Cardiac septum (tissue), 1 donor: ENCODE measurements around the gene MAD1L1. TPM values are rescaled to one million over a fixed set of nuclear protein-coding genes. Genes with fewer than 3 reads are reported as not detected.

Experiments
- DNase-seq: peaks from one replicate; pipeline ENCODE4 v3.0.0-alpha.2; 2020; ENCODE audit warnings: low spot score
- intact Hi-C: fragments of 100-400 bp; cut with DNase I; formaldehyde crosslinking; loops from one replicate; pipeline ENCODE4 v1.14.0; 2022
- total RNA-seq: library from RNA; stranded (reverse); fragmentation: NEBNext Ultra II Directional; extraction: Animal tissue kit (Norgen Biotek cat#: 25700); gene quantifications from one replicate; pipeline ENCODE4 v1.2.1, GENCODE V29; 2021
- donor health status: DM: no; HTN: no; CAD: no.

Gene MAD1L1
- total RNA-seq, 1 donor from 2014 or later, result 13.5 TPM

DNA sequence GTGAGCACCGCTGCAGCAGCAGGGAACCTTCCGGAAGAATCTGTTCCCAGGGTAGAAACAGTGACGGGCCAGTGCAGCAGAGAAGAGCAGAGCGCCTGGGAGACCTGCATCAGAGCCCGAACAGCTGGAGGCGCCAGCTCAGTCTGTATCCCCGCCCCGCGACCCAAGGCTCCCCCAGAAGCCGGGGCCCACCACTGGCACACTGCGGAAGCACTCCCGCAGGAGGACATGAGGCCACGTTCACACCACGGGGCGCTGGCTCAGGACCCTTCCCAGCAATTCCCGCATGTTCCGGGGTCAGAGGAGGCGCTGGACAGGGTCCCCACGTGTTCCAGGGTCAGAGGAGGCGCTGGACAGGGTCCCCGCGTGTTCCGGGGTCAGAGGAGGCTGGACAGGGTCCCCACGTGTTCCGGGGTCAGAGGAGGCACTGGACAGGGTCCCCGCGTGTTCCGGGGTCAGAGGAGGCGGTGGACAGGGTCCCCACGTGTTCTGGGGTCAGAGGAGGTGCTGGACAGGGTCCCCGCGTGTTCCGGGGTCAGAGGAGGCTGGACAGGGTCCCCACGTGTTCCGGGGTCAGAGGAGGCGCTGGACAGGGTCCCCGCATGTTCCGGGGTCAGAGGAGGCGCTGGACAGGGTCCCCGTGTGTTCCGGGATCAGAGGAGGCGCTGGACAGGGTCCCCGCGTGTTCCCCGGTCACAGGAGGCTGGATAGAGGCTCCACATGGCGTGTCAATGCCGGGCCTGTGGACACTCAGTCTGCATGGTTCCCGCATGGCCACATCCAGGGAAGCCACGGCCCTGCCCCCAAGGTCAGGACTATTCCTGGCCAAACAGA, 117.6 kb downstream of the MAD1L1 start:
- no peak for DNase-seq
- intact Hi-C loops, result no loop called here

DNA sequence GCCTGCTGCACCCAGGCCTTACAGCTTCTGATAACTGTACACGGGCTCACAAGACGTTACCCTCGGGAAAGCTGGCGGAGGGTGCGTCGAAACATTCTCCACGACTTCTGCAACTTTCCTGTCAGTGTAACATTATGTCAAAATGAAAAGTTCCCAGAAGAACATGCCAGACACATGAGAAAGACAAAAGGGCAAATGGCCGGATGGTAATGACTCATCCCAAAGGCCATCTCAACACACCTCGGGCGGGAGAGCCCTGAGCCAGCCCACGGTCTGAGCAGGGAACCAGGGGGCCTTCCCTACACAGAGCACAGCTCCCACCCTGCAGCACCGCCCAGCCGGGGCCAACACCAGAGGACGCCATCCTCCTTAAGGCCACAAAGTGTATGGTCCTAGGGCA, 118.7 kb downstream of the MAD1L1 start:
- intact Hi-C loops, result no loop called here
- DNase-seq, result no peak

DNA sequence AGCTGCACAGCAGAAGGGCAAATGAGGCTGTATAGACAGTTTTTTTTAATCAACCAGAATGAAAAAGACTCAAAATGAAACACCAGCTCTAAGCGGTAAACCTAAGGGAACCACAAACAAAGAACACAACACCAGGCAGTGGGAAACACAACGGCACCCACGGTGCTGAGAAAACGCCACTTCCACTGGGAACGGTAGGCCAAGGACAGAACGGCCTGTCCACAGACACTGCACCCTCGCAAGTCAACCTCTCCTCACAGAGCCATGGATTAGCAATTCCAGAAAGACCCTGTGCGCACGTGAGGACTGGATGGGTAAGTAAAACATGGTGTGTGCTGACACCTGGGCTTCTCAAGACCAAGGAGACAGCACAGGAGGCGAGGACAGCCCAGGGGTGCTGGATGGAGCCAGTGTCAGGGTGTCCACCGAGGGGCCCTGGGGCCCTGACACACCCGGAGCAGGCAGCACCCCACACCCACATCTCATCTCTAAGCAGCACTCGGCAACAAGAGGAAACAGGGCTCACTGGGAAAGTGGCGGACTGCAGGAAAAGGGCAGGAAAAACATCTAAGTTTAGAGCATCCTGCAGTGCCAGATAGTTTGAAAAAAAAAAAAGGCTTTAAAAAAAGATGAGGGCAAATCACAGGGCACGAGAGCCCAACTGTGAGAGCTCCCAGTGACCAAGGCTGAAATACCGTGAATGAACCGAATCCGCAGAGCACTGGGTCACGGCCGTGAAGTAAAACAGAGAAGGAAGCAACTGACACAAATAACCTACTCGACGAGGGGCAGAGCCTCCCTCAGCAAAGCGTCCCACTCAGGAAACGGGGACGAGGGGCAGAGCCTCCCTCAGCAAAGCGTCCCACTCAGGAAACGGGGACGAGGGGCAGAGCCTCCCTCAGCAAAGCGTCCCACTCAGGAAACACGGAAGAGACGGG, 120.2 kb downstream of the MAD1L1 start:
- no peak for DNase-seq
- intact Hi-C loops, result no loop called here

DNA sequence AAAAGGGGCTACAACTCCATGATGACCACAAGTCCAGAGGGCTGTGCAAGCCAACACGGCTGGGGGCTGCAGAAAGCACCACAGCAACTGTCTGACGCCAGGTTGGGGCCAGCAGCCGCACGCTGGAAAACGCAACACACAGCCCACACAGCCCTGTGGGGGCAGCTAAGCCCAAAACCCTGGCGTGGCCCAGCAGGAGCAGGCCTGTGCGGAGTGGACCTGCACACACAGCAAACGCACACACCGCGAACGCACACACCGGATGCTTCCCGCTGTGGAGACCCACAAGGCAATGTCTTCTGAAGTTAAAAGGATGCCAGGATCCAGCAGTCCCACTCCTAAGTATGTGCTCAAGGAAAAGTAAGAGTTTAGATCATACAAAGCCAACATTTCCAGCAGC, 121.2 kb downstream of the MAD1L1 start:
- DNase-seq, result no peak
- intact Hi-C loops, result no loop called here

DNA sequence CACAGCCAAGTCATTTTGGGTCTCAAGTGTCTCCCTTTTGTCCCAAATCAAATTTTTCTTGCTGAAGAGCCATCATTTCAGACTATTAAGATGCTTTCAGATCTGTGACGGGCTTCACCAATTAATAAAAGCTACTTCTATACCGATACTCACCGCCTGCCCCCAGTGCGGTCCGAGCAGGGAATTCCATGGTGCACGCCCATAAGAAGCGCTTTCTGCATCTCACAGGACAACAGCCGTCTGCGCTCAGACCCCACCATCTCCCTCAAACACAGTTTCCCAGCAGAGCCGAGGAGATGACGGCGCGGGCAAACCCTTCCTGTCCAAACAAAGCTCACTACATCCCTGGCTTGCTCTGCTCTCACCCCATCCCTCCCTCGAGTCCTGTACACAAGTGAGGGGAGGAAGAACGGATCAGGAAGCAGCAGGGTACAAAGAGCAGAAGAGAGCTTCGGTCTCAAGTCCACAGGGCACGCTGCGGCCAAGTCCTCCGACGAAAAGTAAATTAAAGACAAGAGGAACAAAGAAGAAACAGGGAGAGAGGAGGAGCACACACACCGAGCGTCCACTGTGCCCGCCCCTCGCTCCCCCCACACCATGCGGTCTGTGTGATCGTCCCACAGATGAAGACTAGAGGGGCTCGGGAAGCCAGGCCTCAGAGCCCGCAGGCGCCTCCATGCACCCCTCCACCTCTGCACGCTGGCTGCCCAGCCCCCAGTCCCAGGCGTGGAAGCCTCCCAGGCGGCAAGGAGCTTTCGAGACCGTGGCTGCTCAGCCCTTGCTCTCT, 121.9 kb downstream of the MAD1L1 start:
- intact Hi-C loops, result no loop called here
- no peak for DNase-seq

DNA sequence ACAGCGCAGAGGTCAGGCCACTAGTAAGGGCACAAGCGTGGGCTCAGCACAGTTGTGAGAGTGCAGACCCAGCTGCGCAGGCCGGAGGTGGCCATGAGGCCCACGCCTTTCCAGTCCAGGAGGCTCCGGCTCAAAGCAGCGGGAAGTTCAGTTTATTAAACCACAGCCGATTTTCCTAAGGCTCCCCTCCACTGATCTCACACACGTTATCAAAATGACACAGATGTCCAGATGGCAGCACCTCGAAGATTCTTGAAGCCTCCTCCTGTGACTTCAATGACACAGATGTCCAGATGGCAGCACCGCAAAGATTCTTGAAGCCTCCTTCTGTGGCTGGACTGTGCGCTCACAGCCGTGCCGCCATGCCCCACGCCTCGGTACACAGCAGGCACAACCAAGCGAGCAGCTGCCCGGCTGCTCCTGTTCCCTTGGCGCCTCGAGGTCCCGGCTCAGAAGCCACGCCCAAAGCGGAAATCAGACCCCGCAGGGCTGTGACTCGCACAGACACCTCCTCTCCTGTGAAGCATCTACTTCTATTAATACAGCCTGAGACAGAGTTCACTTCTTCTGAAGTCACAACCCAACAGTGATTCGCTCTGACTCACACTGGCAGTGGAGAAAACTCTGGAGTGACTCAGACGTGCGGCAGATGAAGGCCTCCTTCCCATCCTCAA, 122.7 kb downstream of the MAD1L1 start:
- intact Hi-C loops, result no loop called here
- DNase-seq, result no peak

DNA sequence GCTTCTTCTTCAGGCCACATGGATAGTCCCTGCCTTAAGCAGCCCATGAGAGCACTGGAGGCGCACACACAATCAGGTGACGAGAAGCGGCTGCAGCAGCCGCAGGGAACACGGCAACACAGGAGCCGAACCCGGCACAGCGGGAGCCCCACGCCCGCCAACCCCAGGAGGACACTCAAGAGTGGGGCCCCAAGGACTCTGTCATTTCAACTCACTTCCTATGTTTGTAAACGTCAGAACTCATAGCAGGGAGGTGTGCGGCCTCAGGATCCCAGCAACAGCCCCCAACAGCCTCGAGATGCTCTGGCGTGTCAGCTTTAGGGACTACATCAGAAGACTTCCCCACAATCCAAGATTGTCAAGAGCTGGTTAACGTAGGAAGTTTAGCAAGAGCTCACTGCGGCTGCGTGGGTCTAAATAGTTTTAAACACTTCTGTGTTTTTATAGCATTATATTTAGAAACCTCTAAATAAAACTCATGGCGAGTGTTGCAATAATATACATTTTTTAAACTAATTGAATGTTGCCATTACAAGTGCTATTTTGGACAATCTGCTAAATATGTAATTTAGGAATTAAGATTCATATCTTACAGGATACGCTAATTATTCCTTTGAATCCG, 123.4 kb downstream of the MAD1L1 start:
- no peak for DNase-seq
- intact Hi-C loops, result no loop called here

DNA sequence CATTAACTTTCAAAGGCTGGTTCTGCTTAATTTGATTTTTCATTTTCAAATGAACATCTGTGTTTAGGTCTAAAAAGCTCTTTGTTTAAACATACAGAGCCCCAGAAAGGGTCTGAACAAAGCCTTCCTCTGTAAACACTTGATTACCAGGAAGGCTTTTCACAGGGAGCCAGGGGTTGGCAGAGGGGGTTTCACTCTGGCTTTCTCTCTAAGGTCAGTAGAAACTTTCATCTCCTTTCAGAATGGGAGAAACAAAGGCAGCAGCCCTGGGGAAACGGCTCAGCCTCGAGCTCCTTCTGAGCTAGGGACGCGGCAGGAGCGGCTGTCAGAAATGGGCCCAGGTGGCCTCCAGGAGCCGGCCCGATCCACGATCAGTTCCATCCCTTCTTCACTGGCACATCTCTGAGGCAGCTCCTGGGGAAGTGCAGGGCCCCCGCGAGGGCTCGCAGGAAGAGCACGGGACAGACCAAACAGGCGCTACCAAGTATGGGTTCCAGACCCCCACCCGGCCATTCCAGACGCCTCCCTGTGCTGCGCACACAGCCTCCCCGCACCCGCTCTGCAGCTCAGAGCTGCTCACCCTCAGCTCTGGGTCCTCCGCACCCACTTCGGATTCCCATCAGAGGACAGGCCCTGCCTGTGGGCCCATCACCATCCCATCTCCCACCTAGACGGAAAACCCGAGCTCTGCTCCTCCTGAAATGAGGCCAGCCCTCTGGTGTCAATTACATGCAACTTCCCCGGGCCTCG, 124.1 kb downstream of the MAD1L1 start:
- intact Hi-C loops, result no loop called here
- no peak for DNase-seq

DNA sequence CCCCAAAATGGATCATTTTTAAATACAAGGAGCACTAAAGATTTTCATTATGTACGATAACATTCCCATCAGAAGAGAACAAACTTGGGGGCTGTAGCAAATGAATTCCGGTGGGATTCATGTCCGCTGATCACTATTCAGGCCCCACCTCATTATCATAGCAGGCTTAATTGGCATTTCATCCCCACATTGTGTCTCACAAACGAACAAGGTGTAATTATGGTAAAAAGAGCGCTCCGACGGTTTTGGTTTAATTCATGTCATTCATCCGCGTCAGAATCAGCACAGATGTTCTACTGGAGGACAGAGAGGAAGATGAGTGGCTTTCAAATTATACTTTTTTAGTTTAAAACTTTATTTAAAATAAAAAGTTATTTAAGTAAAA, 124.7 kb downstream of the MAD1L1 start:
- no peak for DNase-seq
- intact Hi-C loops, result no loop called here

DNA sequence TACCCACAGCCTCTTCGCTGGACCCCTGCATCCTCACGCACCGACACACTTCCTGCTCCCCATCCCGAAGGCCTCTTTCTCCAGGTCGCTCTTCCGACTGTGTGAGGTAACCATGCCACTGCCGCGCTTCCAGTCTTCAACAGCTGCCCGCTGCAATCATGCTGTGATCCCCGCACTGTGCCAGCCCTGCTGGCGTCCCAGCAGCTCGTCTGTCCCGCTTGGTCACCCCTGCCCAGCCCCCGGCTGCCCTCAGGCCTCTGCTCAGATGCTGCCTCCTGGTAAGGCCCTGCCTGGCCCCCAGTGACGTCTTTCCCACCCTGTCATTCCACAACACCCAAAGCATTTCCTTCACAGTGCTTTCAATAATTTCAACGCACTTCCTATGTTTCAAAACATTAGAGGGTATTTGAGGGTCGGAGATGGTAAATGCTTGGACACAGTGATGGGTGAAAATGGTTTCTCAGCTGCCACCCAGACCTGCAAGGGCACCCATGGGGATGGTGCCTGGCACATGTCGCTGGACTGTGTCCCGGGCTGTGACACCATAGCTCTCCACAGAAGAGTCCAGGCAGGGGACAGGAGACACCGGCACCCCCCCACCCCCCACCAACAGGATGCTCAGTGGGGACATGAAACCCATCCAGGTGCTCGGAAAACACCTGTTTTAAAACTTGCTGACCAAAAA, 125.2 kb downstream of the MAD1L1 start:
- intact Hi-C loops, result no loop called here
- DNase-seq, result no peak

DNA sequence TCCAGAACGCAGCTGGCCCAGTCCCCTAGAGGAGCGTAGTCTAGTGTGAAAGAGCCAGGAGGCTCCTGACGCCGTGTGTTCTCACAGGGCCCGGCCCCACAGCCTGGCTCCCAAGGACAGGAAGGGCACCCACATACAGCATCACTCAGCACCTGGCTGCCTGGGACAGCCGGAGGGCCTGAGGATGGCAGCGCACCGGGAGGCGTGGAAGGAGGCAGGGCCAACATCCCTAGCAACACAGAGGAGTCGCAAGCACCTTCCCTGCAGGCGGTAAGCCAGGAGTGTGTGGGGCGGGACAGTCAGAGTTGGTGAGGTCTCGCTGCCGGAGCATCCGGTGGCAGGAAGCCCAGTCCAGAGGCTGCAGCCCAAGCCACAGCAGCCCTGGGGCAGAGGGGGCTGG, 125.8 kb downstream of the MAD1L1 start:
- DNase-seq, result no peak
- intact Hi-C loops, result no loop called here

DNA sequence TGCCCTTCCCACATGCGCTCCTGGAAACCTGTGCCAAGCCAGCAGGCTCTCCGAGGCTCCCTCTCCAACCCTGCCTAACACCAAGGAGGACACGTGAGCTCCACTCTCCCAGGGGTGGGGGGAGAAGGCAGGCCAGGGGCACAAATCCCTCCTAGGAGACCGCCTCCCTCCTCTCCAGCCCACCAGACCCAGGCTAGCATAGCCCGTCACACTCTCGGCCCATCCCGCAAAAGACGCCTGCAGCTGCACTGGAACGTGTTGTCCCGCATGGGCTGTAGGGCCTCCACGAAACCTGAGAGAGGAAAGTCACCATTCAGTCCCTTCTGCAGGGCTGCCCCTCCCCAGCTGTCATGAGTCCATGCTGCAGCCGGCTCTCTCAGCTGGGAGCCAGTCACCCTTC, 126.3 kb downstream of the MAD1L1 start:
- intact Hi-C loops, result no loop called here
- DNase-seq, result no peak

DNA sequence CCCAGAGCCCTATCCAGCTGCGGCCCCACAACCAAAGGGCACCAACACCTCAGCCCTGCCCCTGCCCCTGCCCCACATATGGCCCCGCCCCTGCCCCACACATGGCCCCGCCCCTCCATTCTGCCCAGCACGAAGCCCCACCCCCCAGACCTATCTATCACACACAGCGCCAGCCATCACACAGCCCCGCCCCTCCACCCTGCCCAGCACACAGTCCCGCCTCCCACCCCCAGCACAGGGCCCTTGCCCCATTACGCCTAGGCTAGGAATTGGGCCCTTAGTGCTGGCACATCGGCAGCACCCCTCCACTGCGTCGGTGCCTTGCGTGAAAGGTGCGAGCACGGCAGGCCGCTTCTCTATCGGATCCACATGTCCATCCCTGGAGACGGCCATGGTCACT, 126.8 kb downstream of the MAD1L1 start:
- no peak for DNase-seq
- intact Hi-C loops, result loop anchor here (2.0 kb wide), 1 partner anchor 103 kb away; no protein-coding TSS in a partner anchor

DNA sequence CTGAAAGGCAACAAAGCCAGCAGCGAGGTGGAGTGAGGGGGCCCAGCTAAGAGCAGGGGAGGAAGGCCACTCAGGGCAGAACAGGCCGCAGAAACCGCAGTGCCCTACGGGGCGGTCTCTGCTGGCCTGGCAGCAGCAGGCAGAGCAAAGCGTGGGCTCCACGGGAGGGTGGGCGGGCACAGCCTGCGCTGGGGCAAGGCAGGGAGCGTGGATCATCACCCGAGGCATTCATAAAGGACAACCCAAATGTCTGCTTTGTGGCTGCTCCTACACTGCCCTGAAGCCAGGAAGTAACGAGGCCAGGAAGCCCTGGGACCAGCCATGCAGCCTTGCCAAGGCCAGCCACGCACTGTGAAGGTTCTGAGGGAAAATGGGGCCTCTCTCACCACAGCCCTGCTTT, 127.5 kb downstream of the MAD1L1 start:
- intact Hi-C loops, result loop anchor here (2.0 kb wide), 1 partner anchor 104 kb away; no protein-coding TSS in a partner anchor
- DNase-seq, result no peak

DNA sequence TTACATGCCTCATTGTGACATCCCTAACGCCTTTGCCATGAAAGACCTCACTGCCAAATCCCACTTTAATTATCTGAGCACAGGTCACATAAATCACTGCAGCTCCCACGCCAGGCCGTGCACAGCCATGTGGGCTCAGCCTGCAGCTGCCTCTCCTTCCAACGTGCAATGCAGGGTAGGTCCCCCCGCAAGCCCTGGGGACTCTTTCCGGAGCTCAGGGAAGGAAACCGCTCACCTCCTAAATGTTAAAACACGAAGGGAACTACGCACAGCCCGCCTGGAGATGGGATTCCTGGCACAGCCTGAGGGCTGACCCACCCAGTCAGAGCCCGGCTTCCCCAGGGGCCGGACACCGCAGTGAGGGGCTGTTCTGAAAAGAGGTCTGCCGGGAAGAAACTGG, 128.0 kb downstream of the MAD1L1 start:
- DNase-seq, result no peak
- intact Hi-C loops, result loop anchor here (2.0 to 5.0 kb wide), 2 partner anchors 73 to 104 kb away; no protein-coding TSS in a partner anchor

DNA sequence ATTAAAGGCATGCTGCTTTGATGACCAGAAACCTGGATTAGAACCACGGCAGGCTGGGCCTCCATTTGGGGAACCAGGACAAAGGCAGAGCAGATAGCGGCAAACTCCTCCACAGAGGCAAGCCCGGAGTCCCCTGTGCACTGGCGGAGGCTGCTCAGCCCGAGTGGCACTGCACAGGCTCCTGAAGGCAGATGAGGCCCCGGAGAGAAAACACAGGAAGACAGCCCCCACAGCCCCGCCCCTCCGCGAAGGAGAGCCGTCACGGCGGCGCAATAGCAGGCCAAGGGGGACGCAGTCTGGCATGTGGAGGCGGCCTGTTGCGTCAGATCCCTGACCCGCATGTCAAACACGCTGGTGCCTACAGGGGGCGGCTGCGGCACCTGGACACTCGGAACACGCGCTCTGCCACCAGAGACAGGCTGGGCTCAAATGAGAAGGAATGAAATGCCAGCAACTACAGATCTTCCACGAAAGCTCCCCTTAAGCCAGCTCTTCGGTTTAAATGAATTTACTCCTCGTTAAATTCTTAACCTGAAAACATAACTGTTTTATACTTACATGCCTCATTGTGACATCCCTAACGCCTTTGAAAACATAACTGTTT, 128.5 kb downstream of the MAD1L1 start:
- intact Hi-C loops, result loop anchor here (2.0 to 5.0 kb wide), 2 partner anchors 73 to 105 kb away; no protein-coding TSS in a partner anchor

More for the DNA sequence above, 128.5 kb downstream of the MAD1L1 start:
- DNase-seq, result peak; percentile 90
